Hematopoietic multipotent progenitor cell treated with erythropoietin and hydrocortisone succinate and interleukin-3 and kit ligand, for 6 days (in vitro differentiated cells): Measurements from ENCODE around the gene TUSC7.

ENCODE experiments used
- DNase-seq: peaks from one replicate; pipeline ENCODE4 v3.0.0-alpha.2; 2015

TUSC7 gene

DNA sequence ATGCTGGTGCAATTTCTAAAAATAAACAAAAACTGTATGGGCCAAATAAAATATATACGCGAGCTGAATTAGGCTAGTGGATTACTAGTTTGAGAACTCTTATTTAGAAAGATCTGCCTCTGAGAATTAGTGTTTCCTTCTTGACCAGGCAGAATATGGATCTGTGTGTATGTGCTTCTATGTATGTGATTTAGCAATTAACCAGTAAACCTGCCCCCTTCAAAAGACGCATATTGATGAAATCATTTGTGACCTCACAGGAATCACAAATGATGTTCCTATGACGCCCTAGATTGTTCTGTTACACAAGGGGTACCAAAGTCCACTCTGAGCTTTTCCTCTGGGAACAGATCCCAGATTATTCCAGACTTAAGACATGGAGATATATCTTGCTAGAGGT lies at the start of gene TUSC7:
TUSC7 (plus strand) TSS at position 301 of the 400 bp plus-strand sequence.
- DNase-seq = no peak

- no peak for DNase-seq
These were observed 48.4 kb upstream of the TUSC7 start for GRCh38 chr3:116661196-116661595.

GRCh38 chr3:116663161-116664110 lies 46.1 kb upstream of the TUSC7 start:
- no peak for DNase-seq

DNA sequence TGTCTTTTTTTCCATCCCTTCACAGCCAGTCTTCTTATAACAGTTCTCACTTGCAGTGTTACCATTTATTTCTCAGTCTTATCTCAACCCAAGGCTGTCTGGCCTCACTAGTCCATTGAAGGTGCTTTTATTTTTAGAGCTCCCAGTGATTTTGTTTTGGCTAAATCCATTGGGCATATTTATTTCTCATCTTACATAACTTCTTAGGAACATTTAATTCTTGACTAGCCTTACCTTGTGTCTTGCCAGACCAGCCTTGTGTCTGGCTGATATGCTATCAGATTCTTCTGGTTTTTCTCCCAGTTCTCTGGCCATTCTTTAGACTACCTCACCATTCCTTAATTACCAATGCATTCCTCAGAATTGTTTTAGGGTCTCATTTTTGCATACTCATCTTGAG lies 42.3 kb upstream of the TUSC7 start:
- no peak for DNase-seq

DNA sequence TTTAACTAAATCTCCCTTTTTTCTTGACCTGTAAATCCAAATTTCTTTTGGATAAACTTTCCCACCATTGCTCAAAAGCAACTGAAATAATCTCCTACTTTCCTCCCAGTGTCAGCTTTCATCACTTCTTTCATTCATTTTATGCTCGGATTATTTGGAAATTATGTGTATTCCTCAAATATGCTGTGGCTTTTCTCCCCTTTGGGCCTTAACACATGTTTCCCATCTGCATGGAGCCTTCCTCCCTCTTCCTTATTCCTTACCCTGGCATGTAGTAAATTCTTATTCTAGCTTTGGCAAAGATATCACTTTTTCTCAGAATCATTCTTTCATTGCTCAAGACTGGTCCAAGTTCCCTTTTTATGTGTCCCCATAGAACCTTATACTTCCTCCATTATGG lies 41.8 kb upstream of the TUSC7 start:
- DNase-seq = no peak

- DNase-seq = no peak
These were observed 40.0 kb upstream of the TUSC7 start for GRCh38 chr3:116669576-116669975.

GRCh38 chr3:116671151-116671550 lies 38.4 kb upstream of the TUSC7 start:
- DNase-seq = no peak

GRCh38 chr3:116678853-116679252 lies 30.7 kb upstream of the TUSC7 start:
- DNase-seq = no peak

- DNase-seq = no peak
These were observed 18.5 kb upstream of the TUSC7 start for GRCh38 chr3:116691041-116691440.

DNA sequence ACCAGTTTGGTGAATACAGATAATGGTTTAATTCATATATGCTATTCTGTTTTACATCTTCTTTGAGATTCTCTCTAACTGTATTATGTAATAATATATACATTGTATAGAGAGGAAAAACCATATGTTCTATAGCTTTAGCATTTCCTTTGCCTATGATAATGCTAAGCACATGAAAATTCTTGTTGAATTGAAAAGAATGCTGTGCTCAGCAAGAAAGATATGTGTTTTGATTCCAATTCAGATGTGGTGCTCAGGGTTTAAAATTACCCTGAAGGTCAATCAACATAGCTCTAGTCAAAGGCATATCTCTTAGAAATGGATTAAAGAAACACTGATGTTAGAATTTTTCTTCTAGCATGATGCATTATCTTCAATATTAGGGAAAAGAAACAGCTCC lies 8.5 kb upstream of the TUSC7 start:
- no peak for DNase-seq

DNA sequence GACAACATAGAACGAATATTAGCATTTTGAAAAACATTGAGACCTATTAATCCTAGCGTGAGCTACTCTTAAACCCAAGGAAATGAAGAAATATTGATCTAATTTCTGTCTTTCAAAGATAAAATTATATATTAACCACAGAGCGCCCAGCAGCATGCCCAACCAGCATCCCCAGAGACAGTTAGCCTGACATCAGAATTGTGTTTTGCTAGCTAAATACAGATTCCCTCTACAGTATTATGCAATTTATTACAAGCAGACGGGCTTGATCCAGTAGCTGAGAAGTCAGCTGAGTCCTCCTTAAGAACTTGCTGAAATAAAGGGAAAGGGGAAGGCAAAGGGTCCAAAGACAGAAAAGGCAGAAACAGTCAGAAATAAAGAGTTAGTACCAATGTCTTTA lies 7.2 kb upstream of the TUSC7 start:
- DNase-seq = no peak

GRCh38 chr3:116707531-116707930 lies 2.0 kb upstream of the TUSC7 start:
- DNase-seq = no peak

GRCh38 chr3:116716490-116716889 lies 6.9 kb downstream of the TUSC7 start:
- DNase-seq = no peak

DNA sequence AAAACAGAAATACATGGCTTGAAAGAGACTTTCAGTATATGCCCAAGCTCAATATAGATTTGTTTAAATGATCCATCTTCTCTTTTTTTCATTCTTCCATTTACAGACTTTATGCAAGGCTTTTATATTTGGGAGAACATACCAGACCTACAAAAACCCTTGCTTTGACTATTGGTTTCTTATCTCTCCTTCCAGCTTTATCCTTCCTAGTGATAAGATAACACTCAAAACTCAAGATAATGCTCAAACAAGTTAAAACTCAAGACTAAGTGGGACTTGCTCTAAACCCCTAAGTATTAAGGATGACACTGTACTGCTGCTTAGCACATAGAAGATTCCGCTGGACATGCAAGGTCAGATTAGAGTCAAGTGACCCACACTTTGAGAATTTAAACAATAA lies 8.0 kb downstream of the TUSC7 start:
- DNase-seq = no peak

DNA sequence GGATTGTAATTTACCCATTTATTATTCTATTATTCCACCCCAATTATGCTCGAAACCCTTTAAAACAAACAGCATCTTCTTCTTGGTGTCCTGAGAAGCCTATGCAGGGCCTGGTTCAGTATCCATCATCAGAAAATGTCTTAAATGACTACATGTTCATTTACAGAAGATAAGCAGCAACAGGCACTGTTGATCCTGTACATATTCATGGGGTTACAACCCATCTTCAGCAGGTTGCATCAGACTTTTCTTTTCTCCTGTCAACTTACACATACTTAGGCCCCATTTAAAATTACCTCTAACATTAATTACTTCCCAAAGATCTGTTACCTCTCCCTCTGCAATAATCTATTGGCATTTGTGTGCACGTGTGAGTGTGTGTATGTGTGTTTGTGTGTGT lies 18.9 kb downstream of the TUSC7 start:
- DNase-seq = no peak

GRCh38 chr3:116734243-116734642 lies 24.7 kb downstream of the TUSC7 start:
- DNase-seq = no peak

- no peak for DNase-seq
These were observed 30.1 kb downstream of the TUSC7 start for GRCh38 chr3:116739678-116740077.

DNA sequence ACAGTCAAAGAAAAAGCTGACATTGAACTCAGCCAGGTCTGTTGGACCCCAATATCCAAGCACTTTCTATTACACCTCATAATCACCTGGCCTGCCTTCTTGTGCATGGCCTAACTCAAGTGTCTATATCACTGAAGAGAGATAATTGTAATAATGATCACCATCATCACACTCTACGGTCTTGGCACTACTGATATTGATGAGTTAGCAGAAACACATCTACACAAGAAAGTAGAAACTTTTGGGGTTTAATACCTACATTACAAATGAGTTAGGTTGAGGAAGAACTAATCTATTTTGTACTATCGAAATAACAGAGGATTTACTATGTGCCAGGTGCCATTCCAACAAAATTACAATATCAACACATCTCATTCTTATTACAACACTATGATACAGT lies 30.7 kb downstream of the TUSC7 start:
- no peak for DNase-seq

DNA sequence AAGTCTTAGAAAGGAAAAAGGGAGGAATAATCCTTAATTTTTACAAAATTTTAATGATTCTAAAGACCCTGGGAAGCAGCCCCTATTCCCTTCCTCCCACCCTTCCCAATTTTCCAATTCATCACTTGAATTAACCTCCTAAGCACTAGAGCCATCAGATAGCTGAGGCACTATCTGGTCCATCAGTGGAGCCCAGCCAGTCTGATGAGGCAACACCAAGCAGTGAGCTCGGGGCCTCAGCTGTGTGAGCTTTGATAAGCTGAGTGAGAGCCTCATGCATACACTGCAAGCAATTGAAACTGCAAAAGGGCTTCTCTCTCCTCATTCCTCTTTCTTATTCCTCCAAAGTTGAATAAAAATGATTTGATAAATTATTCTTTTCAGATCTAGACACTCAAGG lies 31.9 kb downstream of the TUSC7 start:
- no peak for DNase-seq

- no peak for DNase-seq
These were observed 33.5 kb downstream of the TUSC7 start for GRCh38 chr3:116743062-116743461.

- no peak for DNase-seq
These were observed 39.8 kb downstream of the TUSC7 start for GRCh38 chr3:116749388-116749787.

DNA sequence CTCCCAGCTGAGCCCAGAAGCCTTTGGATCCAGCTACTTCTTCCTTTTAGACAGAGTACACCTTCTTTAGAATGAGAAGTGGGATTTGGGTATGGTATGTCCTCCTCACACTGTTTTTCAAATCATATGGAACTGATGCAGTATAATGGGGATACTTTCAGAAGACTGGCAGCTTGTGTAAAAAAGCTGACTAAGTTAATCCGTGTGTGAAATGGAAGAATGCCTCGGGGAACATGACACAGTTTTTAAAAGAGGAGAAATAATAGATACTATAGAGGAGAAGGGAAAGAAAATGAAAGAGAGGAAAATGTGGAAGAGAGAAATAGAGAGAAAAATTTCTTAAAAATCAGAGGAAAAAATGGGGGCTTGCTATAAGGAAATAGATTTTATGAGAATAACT lies 47.7 kb downstream of the TUSC7 start:
- DNase-seq = no peak

DNA sequence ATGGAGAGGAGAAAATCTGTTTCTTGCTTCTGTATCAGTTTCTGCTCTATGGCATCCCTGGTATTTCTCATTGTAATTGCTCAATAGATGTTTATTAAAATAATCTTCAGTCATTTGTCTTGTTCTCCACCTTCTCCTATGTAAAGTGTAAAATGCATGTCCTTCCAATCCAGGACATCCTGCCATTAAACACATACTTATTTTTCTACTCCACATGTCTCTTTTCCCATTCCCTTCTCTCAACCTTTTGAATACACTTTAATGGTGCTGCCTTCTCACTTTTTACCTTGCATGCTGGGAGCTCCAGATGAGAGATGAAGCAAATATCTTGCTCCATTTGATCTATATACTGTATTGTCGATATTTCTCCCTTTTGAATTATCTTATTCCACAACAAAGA lies 49.7 kb downstream of the TUSC7 start:
- no peak for DNase-seq
